GM19193 (cell line): ENCODE results near the gene NFE2L3.

Source experiments
- POLR2A ChIP-seq: IDR thresholded peaks from 4 replicates; pipeline ENCODE4 v1.6.1; 2011; ENCODE audit not compliant: insufficient read depth, insufficient read length; ENCODE audit errors: extremely low read depth

Gene NFE2L3

DNA sequence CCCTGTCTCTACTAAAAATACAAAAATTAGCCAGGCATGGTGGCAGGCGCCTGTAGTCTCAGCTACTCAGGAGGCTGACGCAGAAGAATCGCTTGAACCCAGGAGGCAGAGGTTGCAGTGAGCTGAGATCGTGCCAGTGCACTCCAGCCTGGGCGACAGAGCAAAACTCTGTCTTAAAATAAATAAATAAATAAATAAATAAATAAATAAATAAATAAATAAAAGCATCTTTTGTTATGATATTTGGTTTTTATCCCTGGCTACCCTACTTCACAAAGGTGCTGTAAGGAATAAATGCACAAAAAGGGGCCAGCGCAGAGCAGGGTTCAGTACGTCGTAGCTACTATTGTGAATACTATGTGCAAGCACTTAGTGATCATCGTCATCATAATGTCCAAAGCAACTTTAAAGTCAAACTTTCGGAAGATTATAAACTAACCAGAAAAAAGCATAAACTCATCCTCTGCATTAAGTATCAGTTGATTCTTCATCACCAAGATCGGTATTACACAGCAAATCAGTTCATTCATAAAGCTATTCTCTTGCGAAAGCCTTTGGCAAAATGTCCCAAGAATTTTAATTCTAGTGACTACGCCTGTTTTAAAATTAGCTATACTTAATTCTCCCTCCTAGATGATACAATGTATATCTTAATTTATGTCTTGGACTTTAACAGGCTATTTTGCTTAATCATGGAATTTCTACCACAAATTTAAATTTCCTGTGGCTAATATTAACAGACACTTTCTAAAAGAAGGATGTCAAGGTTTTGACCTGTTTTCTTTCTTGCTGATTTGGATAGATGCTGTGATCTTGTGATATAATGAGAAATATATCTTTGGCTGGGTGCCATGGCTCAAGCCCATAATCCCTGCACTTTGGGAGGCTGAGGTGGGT lies 7.6 kb upstream of the NFE2L3 start:
- TF ChIP-seq POLR2A, result no peak

DNA sequence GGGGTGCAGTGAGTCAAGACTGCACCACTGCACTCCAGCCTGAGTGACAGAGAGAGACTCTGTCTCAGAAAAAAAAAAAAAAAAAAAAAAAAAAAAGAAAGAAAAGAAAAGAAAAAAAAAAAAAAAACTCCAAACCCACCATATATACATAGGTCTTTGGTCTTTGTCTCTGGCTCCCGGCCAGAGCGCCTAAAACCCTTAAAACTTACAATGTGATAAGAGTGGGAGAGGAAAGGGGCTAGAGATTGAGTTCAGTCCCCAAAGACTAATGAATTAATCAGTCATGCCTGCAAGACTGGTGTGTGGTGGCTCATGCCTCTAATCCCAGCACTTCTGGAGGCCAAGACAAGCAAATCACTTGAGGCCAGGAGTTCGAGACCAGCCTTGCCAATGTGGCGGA lies 6.8 kb upstream of the NFE2L3 start:
- TF ChIP-seq POLR2A, result no peak

GRCh38 chr7:26147030-26147429 lies 5.0 kb upstream of the NFE2L3 start:
- TF ChIP-seq POLR2A, result no peak

DNA sequence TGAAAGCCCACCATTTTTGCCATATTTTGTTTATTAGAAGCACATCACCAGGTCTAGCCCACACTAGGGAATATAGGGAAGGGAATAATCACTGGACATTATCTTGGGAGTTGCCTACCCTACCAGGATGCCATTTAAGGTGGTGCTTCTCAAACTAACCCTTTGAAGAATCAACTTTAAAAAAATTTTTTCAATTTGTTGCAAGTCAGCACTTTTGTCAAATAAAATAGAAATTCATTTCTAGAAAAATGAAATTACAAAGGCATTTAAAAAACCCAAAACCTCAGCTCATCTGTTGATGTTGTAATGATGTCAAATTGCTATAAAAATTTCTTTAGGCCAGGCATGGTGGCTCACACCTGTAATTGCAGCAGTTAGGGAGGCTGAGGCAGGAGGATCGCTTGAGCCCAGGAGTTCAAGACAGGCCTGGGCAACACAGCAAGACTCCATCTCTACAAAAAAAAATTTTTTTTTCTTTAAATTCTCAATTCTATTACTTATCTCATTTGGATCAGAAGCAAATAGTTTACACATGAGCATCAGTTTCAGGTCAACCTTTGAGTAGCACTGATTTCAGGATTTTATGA lies 2.5 kb upstream of the NFE2L3 start:
- no peak for TF ChIP-seq POLR2A

GRCh38 chr7:26151096-26151495 lies 902 bp upstream of the NFE2L3 start:
- TF ChIP-seq POLR2A, result no peak

DNA sequence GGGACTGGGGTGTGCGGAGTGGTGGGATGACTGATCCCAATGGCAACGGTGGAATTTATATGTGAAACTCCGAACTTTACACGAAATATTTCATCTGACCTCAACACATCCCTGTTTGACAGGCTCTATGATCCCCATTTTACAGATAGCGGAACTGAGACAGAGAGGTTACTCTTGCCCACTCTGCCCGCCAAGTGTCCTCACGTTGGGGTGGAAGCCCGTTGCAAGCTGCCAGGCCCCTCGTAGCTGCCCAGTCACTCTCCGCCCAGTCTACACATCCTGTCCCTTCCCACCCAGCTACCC lies 397 bp upstream of the NFE2L3 start:
- TF ChIP-seq POLR2A, result no peak

DNA sequence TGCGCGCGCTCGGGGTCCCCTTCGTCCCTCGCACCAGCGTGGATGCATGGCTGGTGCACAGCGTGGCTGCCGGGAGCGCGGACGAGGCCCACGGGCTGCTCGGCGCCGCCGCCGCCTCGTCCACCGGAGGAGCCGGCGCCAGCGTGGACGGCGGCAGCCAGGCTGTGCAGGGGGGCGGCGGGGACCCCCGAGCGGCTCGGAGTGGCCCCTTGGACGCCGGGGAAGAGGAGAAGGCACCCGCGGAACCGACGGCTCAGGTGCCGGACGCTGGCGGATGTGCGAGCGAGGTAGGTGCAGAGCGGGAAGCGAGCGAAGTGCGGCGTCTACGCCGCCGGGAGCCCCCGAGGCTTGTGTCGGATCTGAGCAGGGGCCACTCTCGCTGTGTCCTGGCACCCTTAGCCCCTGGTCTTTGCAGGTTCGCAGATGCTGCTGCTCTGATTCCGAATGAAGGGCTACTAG lies 813 bp downstream of the NFE2L3 start:
- peak; percentile 18 for TF ChIP-seq POLR2A

GRCh38 chr7:26153241-26153822 lies 1.3 kb downstream of the NFE2L3 start:
- no peak for TF ChIP-seq POLR2A

- peak; percentile 25 for TF ChIP-seq POLR2A
These were observed 2.1 kb downstream of the NFE2L3 start for GRCh38 chr7:26153823-26154783.

DNA sequence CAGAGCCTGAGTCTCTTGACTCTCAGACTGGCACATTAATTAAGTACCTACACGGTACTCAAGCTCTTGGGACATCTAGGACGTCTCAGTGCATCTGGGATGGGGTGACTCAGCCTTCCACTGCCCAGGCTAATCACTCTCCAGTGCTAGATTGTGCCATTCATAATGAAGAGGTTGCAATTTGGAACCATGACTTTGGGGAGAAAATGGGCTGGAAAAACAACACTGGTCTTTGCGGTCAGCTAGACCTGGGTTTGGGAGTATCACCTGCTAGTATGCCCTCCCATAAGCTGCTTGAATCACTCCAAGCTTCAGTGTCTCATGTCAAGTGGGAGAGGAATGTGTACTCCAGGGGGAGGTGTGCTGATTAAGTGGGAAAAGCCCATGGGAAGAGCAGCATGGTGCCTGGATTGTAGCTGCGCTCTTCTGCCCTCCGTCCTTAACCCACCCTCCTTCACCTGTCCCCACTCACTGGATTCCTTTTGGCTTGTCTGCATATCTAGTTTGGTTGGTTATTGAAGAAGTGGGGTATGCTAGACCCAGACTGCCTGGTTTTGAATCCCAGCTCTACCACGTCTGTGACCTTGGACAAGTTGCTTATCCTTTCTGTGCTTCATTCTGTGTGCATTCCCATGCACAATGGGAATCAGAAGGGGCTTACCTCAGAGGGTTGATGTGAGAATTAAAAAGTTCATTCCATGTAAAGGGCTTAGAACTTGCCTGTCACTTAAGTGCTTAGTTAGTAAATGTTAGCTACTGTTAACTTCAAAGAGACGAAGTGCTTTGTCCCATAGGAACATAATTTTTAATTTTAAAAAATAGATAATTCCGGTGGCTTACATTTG lies 3.8 kb downstream of the NFE2L3 start:
- TF ChIP-seq POLR2A, result no peak

GRCh38 chr7:26156451-26157420 lies 4.7 kb downstream of the NFE2L3 start:
- TF ChIP-seq POLR2A, result no peak

DNA sequence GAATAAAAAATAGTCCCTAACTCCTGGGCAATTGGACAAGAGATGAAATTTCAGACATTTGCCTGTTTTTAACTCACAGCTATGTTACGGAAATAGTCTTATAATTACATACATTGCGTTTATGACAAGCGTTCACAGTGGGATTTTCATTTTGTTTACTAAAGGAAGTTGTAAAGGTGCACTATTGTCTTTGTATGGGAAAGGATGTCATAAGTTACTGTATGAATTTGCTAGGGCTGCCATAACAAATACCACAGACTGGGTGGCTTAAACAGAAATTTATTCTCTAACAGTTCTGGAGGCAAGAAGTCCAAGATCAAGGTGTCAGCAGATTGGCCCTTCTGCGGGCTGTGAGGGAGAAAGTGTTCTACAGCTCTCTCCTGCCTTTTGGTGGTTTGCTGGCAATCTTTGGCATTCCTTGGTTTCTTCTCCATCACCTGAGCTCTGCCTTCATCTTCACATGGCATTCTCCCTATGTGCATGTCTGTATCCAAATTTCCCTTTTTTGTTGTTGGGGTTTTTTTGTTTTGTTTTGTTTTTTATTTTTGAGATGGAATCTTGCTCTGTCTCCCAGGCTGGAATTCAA lies 5.6 kb downstream of the NFE2L3 start:
- no peak for TF ChIP-seq POLR2A

- no peak for TF ChIP-seq POLR2A
These were observed 7.2 kb downstream of the NFE2L3 start for GRCh38 chr7:26159243-26159642.

DNA sequence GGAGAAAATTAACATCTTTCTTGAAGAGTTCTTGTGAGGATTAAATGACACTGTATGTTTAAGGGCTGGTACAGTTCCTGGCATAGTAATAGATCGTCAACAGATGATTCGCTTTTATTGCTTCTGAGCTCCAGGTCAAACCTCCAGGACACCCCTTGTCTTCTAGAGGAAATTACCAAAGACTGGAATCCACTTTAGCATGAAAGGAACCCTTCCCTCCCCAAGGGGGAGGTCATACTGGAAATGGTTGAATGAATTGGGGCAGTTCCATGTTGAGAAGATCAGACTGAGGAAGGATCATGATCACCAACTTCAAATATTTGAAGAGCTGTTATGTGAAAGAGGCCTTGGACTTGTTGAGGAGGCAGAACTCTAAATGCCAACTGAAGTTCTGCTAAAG lies 8.9 kb downstream of the NFE2L3 start:
- no peak for TF ChIP-seq POLR2A
